HG02763 (cell line): ENCODE data around the gene SEC22C.
"Not testable (repeated sequence)": the region's sequence is repeated elsewhere in the genome, so short reads cannot be mapped to it uniquely, and the experiment has no call there.

Experiments
- ATAC-seq: cut with Tn5 transposase; IDR thresholded peaks from one replicate; pipeline ENCODE4 v1.9.1; 2021; ENCODE audit warnings: mild to moderate bottlenecking, moderate library complexity; ENCODE audit not compliant: unreplicated experiment

The SEC22C gene

DNA sequence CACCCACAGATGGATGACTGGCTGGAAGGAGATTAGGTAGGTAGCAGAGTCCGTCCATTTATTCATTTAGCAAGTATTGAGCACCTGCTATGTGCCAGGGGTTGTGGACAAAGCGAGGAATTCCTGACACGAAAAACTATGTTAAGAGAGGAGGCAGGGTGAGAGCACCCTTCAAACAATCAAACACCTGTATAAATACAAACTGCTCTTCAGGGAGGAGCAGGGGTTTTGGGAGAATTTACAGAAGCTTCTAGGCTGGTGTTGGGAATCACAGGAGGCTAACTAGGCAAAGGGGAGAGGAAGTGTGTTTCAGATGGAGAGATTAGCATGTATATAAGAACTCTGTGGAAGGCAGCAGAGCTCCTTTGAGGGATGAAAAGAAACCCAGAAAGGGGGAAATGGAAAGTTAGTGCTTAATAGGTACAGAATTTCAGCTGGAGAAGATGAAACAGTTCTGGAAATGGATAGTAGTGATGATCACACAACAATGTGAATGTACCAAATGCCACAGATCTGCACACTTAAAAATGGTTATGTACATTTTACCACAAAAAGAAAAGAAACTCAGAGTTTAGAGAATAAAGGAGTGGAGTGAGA lies 805 bp upstream of the SEC22C start:
- no peak for ATAC-seq

DNA sequence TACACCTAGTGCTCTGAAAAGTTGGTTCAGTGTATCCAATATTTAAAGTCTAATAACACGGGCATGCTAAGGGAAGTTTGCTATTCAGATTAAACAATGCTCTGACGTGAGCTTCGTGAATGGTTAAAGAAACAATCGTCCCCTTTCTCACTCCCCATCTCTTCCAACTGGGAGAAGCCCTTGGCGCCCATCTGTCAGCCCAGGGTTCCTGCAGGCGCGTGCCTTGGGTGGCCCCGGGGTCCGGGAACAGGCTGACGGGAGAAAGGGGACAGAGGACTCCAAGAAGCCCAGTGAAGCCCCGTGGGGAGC lies 413 bp downstream of the SEC22C start:
- ATAC-seq: no peak

GRCh38 chr3:42579346-42579745 lies 2.4 kb downstream of the SEC22C start:
- ATAC-seq: not testable (repeated sequence)

DNA sequence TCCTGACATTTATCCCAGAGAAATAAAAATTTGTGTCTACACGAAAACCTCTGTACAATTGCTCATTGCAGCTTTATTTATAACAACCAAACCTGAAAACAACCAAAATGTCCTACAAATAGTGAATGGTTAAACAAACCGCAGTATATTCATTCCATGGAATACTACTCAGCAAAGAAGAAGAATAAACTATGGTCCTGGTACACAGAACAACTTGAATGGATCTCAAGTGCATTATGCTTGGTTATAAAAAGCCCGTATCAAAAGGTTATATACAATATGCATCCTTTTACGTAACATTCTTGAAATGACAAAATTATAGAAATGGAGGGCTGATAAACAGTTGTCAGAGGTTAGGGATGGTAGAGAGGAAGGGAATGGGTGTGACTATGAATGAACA lies 3.7 kb downstream of the SEC22C start:
- ATAC-seq: no peak

- no peak for ATAC-seq
Observed at GRCh38 chr3:42575137-42575741, 6.5 kb downstream of the SEC22C start.

DNA sequence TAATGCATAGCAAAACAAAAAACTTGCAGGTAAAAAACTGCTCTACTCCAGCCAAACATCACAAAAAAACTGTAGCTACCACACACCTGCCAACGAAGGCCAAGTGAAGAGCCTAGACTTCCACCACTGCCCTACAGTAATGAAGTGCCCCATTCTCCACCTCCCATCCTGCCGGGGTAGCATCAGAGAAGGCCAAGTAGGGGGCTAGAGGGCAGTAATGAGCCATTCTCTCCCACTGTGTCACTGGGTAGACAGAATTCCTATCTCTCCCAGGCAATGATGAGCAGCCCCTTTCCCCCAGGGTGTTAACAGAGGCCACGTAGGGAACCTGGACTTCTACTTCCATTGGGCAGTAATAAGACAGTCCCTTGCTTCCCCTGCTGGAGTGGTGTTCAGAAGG lies 9.5 kb downstream of the SEC22C start:
- no peak for ATAC-seq

- ATAC-seq: no peak
Observed at GRCh38 chr3:42569593-42570142, 12.1 kb downstream of the SEC22C start.

- ATAC-seq: no peak
Observed at GRCh38 chr3:42562047-42562907, 19.5 kb downstream of the SEC22C start.

DNA sequence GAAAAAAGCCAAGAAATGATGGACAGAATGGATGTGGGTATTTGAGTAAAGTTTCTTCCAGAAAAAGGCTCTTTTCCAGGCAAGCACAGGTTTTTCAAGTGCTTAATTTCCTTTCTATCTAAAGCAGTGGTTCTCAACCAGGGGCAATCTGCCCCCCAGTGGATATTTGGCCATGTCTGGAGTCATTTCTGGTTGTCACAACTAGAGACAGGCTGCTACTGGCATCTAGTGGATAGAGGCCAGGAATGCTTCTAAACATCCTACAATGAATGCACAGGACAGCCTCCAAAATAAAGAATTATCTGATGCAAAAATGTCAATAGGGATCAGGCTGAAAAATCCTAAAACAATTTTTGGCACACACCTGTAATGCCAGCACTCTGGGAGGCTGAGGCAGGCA lies 23.9 kb downstream of the SEC22C start:
- no peak for ATAC-seq

DNA sequence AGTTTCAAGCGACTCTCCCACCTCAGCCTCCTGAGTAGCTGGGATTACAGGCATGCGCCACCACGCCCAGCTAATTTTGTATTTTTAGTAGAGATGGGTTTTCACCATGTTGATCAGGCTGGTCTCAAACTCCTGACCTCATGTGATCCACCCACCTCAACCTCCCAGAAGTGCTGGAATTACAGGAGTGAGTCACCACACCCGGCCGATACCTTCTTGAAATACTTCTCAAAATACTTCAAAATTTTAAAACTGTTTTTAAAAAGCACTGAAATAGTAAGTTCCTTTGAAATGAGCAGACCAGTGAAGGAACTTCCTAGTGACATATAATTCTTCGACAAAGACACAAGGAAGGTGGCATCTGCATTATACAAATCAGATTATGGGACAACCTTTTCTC lies 24.9 kb downstream of the SEC22C start:
- not testable (repeated sequence) for ATAC-seq

- no peak for ATAC-seq
Observed at GRCh38 chr3:42556089-42556632, 25.6 kb downstream of the SEC22C start.

GRCh38 chr3:42552830-42553229 lies 28.9 kb downstream of the SEC22C start:
- ATAC-seq: no peak

DNA sequence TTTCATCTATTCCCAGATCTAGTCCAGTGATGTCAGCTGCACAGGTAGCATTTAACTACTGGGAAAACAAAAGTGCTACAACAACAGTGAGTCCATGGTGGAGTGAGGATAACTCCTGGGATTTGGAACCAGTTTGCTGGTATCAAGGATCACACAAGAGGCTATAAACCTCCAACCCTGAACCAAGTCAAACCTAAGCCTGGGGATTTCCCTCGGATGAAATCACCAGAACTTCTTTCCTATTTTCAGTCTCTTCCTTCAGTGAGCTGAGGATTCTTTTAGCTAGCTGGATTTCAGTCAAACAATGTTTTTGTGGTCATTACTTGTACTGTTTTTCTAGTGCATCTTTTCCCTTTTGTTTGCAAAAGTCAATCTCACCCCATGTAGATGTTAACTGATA lies 31.5 kb downstream of the SEC22C start:
- no peak for ATAC-seq

- no peak for ATAC-seq
Observed at GRCh38 chr3:42549131-42549530, 32.6 kb downstream of the SEC22C start.

GRCh38 chr3:42547401-42547945 lies 34.3 kb downstream of the SEC22C start:
- no peak for ATAC-seq

DNA sequence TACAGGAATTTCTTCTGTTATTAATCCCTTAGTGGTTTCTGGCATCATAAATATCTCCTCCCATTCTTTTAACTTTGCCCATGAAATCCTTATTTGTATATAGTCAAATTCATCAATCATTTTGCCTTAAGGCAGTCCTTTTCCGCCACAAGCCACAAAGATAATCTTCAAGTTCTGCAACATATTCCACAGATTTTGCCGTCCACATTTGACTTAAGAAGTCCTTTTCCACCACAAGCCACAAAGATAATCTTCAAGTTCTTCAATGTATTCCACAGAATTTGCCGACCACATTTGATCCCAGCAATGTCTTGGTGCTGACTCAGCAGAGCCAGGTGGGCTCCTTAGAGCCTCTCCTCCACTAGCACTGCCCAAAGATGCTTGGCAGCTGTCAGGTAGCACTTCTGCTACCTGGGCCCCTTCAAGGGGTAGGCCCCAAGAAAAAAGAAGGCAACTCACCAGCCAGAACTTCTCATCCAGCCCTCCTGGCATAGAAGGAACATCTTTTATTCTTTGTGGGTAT lies 35.0 kb downstream of the SEC22C start:
- ATAC-seq: no peak

DNA sequence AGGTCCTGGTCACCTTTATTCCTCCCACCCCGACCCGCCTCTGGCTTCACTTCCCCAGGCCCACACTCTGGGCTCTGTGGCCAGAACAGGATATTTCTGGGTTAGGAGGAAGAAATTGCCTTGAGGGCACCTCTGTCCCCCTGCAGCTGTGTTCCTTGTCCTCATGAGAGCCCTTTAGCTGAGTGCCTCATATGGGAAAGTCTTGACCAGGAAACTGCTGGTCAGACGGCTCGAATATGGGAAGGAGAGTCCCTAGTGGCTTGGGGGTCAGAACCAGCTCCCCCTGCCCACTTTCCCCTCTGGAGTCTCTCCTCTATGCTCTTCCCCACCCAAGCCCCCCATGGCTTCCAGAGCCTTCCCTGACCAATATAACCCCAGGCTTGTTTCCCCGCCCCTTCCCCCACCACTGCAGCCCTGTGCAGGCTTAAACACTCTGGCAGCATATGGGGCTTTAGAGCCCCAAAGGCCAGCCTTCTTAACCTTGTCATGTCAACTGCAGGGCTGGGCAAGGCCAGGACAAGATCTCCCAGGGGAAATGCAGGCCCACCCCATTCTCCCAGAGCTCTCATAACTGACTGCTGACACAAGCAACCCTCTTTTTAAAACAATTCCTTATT lies 36.4 kb downstream of the SEC22C start:
- ATAC-seq: no peak

DNA sequence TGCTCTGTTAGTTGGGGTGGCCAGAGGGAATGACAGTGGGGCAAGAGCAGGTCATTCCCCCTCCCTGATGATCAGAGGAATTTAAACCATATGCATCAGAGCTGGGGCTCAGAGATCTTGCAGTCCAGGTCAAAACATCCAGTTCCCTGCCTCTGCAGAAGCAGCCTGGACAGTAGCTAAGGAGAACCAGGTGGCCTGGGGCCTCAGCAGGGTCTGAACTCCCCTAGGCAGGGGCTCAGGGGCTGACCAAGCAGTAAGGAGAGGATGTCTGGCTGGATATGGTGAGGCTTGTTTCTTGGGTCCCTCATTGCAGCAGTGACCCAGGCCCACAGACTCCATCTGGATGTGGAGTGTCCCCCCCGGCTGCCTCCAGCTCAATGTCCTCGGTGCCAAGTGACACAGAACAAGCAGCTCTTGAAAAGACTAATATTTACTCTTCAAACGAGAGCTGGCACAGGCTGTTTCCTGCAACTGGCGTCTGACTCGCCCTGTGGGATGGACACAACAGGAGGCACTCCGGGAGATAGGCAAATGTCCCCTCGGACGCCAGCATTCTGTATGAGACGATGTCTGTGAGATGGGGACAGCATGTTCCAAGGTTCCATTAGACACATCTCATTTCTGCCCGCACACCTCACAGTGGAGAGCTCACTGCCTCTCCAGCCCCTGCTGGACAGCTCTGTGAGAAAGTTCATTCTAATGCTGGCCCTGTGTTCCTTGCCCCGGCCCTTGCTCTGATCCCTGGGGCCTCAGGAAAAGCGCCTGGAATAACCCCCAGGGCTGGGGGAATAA lies 37.1 kb downstream of the SEC22C start:
- no peak for ATAC-seq

DNA sequence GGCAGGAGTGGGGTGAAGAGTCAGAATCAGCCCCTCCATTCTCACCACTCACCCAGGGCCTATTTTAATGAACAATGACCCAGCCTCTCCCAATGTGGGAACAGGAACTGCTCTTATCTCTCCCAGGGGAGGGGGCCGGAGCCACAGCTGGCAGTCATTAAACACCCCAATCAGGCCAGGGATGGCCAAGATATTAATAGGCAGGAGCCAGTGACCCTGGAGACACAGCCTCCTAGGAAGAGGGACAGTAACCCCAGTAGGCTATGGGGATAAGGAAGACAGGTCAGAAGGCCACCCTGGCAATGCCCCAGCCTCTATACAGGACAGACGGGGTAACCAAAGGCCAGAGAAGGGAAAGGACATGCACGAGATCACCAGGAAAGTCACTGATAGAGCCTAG lies 40.7 kb downstream of the SEC22C start:
- ATAC-seq: no peak
